Choroid plexus epithelial cell (primary cell): ENCODE results near the gene TSPAN14.

Experiments used
- DNase-seq: peaks from one replicate; pipeline ENCODE4 v3.0.0-alpha.2; 2010; ENCODE audit warnings: low read depth
- H3K4me3 ChIP-seq: 2 replicates; pipeline ENCODE4 v1.5.1; 2011; ENCODE audit warnings: low read depth, mild to moderate bottlenecking, control low read depth, low read length, moderate library complexity
- CTCF ChIP-seq: conservative IDR thresholded peaks from 2 replicates; pipeline ENCODE4 v1.5.1; 2011; ENCODE audit warnings: low read depth, mild to moderate bottlenecking, control low read depth, inconsistent platforms, low read length, moderate library complexity

TSPAN14 gene

GRCh38 chr10:80554050-80554449, 99.9 kb downstream of the TSPAN14 start:
- no peak for DNase-seq
- TF ChIP-seq CTCF = no peak
- H3K4me3 ChIP-seq = no peak overlapping the region

GRCh38 chr10:80555415-80555814, 101.3 kb downstream of the TSPAN14 start:
- no peak for TF ChIP-seq CTCF
- no peak for DNase-seq
- H3K4me3 ChIP-seq = no peak overlapping the region

- DNase-seq = no peak
- no peak overlapping the region for H3K4me3 ChIP-seq
- no peak for TF ChIP-seq CTCF
These were observed 107.8 kb downstream of the TSPAN14 start for GRCh38 chr10:80561950-80562349.

GRCh38 chr10:80567292-80567691, 113.2 kb downstream of the TSPAN14 start:
- no peak for DNase-seq
- H3K4me3 ChIP-seq = no peak overlapping the region
- TF ChIP-seq CTCF = no peak

GRCh38 chr10:80569131-80569895, 115.2 kb downstream of the TSPAN14 start:
- no peak for TF ChIP-seq CTCF
- no peak for DNase-seq
- H3K4me3 ChIP-seq = no peak overlapping the region

GRCh38 chr10:80571352-80571751, 117.2 kb downstream of the TSPAN14 start:
- TF ChIP-seq CTCF = no peak
- no peak for DNase-seq
- H3K4me3 ChIP-seq = no peak overlapping the region

GRCh38 chr10:80579181-80579763, 125.2 kb downstream of the TSPAN14 start:
- TF ChIP-seq CTCF = no peak
- H3K4me3 ChIP-seq = no peak overlapping the region
- no peak for DNase-seq
